Stimulated activated CD4-positive, alpha-beta T cell treated with anti-CD3 and anti-CD28 coated beads, Interleukin-15, amount 100 ng/mL, for 48 hours (primary cell): ENCODE data around the gene RFTN2.
"Not testable (repeated sequence)": the region's sequence is repeated elsewhere in the genome, so short reads cannot be mapped to it uniquely, and the experiment has no call there.

Experiments used
- DNase-seq, 2 donors: peaks; one replicate each; pipeline ENCODE4 v3.0.0-alpha.2; 2020; ENCODE audit warnings: low read depth in 2 of 2

The RFTN2 gene, protein sequence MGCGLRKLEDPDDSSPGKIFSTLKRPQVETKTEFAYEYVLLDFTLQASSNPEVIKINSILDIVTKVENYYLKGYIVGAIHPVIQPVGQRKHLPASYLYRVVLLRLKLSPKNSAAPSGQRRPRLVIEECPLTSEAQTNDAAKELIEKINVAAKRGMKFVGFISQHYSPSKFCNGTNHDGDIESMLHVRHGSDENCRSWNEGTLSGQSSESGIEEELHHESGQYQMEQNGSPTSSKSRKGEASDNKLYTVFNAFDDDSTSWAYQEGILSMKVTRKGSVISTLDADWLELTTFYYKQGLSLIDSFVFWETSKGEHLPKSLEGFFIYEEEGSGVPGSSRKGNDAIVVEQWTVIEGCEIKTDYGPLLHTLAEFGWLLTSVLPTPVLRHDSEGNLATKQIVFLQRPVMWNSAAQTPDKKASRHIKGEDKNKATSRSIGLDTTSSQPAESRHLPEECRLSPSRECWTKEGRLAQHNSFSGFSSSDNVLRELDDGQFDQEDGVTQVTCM

DNA sequence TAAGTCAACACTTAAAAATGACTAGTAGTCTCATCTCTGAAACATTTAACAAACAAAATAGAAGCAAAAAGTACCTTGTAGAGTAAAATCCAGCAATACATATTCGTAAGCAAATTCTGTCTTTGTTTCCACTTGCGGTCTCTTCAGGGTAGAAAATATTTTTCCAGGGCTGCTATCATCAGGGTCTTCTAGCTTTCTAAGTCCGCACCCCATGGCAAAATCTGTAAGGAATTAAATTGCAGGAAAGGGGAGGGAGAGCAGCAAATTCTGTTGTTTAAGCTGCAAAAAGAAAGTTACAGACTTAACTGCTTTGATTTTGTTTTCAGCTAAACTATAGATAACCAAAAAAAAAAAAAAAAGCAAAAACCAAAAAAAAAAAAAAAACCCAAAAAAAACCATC, at the start of gene RFTN2:
RFTN2 (minus strand) TSS at position 342 of the 400 bp plus-strand sequence; CDS start at position 213, 129 bp downstream.
- DNase-seq: no peak

DNA sequence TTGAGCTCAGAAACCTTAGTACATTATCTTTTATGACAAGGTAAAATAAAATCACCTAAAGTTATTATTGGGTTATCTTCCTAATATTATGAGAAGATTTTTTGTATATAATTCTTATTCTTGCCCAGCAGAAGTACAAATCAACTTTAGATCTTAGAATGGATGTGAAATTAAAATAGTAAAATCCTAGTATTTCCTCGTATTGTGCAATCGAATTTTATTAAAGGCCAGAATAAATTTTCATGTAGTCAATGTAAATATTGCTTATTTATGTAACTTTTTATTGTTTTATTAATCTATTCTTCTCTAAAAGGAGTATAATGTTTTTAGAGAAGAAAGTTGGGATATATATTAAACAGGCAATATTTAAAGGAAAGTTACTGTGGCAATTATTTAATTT, 42.5 kb upstream of the RFTN2 start:
- DNase-seq: no peak

DNA sequence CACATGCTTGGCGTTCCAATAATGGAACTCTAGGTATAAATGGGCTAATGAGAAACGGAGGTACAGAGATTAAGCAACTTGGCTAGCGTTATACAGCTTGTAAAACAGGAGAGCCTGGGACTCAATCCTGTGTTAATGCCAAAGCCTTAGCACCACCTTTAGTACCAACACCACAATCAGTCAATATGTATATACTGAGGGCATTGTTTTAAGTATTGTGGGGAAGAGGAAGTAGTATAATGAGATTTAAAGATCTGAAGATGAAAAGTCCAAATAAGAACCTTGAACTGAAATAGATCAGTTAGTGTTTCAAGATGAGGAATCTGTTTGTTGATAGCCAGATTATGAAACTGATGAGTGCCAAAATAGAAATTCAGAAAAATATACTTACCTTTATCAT, 37.9 kb upstream of the RFTN2 start:
- no peak for DNase-seq

GRCh38 chr2:197711578-197711977, 36.2 kb upstream of the RFTN2 start:
- no peak for DNase-seq

GRCh38 chr2:197710424-197711042, 35.1 kb upstream of the RFTN2 start:
- DNase-seq: no peak

GRCh38 chr2:197709140-197709539, 33.8 kb upstream of the RFTN2 start:
- not testable (repeated sequence) for DNase-seq

DNA sequence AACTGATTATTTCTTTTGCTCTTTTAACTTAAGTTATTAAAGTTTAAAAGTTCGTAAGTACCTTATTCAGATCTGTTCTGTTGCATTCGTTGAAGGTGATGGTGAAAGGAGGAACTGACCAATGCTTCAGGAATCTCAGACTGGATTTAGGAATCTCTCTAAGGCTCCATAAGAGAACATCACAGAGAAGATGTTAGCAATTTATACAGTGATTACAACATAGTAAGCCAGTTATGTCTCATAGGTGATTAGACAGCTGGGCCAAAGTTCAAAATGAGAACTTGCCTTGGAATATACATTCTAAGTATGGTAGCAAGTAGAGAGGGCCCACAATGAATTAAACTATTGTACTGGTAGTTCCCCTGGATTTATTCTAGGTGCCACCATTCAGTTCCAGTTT, 32.9 kb upstream of the RFTN2 start:
- DNase-seq: no peak

- DNase-seq: no peak
Measured at GRCh38 chr2:197707316-197708213, 32.2 kb upstream of the RFTN2 start.

DNA sequence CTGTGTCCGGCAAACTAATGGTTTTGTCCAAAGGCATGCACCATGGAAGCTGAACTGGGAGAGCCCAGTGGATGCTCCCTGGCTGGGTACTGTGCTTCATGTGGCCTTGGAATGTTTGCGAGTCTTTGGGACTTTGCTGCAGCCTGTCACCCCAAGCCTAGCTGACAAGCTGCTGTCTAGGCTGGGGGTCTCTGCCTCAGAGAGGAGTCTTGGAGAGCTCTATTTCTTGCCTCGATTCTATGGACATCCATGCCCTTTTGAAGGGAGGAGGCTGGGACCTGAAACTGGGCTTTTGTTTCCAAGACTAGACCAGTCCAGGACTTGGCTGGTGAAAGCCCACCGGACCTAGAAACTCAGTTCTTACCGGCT, 31.4 kb upstream of the RFTN2 start:
- DNase-seq: no peak

- DNase-seq: no peak
Measured at GRCh38 chr2:197705912-197706838, 30.8 kb upstream of the RFTN2 start.

DNA sequence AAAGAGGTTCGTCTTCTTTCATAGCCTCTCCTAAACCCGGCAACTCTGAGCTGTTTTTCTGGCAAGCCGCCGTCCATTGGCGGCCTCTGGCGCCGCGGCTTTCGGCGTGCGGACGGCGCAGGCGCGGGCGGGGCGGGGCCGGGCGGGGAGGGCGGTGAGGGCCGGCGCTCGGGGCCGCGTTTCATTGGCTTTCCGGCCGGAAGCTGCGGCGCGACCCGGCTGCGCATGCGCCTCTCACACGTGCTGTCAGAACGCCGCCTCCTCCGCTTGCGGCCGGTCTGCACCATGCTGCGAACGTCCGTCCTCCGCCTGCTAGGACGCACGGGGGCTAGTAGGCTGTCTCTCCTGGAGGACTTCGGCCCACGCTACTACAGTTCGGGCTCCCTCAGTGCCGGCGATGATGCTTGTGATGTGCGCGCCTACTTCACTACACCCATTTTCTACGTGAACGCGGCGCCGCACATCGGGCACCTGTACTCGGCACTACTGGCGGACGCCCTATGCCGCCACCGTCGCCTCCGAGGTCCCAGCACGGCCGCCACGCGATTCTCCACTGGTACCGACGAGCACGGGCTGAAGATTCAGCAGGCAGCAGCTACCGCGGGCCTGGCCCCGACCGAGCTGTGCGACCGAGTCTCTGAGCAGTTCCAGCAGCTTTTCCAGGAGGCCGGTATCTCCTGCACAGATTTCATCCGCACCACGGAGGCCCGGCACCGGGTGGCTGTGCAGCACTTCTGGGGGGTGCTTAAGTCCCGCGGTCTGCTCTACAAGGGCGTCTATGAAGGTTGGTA, 29.9 kb upstream of the RFTN2 start, which contains the start of gene MARS2:
MARS2 (plus strand) TSS at position 249 of the 791 bp plus-strand sequence; CDS start at position 286, 37 bp downstream.
- DNase-seq: peak; percentile 85 to 88

GRCh38 chr2:197704434-197705120, 29.2 kb upstream of the RFTN2 start:
- no peak for DNase-seq

GRCh38 chr2:197700960-197701359, 25.6 kb upstream of the RFTN2 start:
- peak in 1 of 2 donors; percentile 5 for DNase-seq

DNA sequence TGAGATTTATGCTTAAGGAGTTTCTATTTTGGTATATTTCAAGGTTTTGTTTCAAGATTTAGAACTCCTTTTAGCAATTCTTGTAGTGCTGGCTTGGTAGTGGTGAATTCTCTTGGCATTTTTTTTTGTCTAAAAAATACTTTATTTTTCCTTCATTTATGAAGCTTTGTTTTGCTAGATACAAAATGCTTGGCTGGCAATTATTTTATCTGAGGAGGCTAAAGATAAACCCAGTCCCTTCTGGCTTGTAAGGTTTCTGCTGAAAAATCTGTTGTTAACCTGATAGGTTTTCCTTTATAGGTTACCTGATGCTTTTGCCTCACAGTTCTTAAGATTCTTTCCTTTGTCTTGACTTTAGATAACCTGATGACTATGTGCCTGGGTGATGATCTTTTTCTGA, 24.3 kb upstream of the RFTN2 start:
- not testable (repeated sequence) for DNase-seq

- DNase-seq: not testable (repeated sequence)
Measured at GRCh38 chr2:197696571-197696970, 21.2 kb upstream of the RFTN2 start.

- not testable (repeated sequence) for DNase-seq
Measured at GRCh38 chr2:197695971-197696370, 20.6 kb upstream of the RFTN2 start.

DNA sequence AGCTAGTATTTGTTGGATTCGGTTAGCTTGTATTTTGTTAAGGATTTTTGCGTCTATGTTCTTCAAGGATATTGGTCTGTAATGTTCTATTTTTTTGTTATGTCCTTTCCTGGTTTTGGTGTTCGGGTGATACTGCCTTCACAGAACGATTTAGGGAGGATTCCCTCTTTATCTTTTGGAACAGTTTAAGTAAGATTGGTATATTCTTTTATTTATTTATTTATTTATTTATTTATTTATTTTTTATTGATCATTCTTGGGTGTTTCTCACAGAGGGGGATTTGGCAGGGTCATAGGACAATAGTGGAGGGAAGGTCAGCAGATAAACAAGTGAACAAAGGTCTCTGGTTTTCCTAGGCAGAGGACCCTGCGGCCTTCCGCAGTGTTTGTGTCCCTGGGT, 19.8 kb upstream of the RFTN2 start:
- DNase-seq: not testable (repeated sequence)

DNA sequence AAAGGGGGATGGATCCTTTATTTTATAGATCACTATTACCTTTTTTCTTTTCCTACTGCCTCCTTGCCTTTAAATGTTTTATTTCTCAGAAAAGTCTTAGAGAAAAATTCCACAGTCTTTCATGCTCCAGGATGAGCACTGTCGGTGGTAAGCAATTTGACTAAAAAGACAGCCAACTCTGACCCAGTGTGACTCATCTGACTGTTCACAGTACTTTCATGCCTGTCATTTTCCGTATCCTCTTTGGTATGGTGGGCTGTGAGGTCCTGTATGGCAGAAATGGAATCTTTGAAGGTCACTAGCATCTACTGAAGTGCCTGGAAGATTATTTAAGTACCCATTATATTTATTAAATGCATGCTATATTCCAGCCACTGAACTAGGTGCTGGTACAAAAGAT, 2.1 kb upstream of the RFTN2 start:
- DNase-seq: no peak

DNA sequence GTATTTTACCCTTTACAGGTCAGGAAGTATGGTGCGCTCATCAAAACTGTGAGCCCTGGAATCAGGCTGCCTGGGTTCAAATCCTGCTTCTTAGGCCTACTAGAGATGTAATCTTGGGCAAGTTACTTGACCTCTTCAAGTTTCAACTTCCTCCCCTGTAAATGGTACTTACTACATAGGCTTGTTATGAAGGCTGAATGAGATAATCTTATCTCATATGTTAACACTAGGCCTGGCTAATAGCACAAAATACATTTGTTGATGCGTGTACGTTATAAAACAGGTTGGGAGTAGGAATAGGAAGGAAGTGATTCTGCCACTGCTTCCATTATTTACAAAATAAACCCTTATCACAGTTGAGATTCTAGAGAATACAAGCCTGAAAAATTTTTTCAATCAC, 1.7 kb upstream of the RFTN2 start:
- no peak for DNase-seq
